HepG2 (cell line): Measurements from ENCODE around the gene PEAR1. TPM values are rescaled to one million over a fixed set of nuclear protein-coding genes. Genes with fewer than 3 reads are reported as not detected.

Experiments
- BORCS8-MEF2B ChIP-seq: sonication (generic); formaldehyde crosslinking; IDR thresholded peaks from 2 replicates; pipeline ENCODE4 v1.8.0; 2022; ENCODE audit warnings: mild to moderate bottlenecking, missing genetic modification reagents
- CHD4 ChIP-seq: fragments of 200-600 bp; sonication (generic); IDR thresholded peaks from 2 replicates; pipeline ENCODE4 v1.7.0; 2017; ENCODE audit warnings: mild to moderate bottlenecking, low read length, borderline replicate concordance
- EHMT2 ChIP-seq: fragments of 200-600 bp; sonication (generic); IDR thresholded peaks from 2 replicates; pipeline ENCODE4 v1.7.0; 2017; ENCODE audit warnings: antibody characterized with exemption, low read depth, low read length, borderline replicate concordance
- HMG20B ChIP-seq: conservative IDR thresholded peaks from 2 replicates; pipeline ENCODE4 v1.6.1; 2016; ENCODE audit warnings: missing genetic modification reagents, missing compliant biosample characterization
- KLF13 ChIP-seq: sonication (generic); formaldehyde crosslinking; IDR thresholded peaks from 2 replicates; pipeline ENCODE4 v1.4.0; 2020; ENCODE audit warnings: mild to moderate bottlenecking, missing genetic modification reagents
- NFATC3 ChIP-seq: sonication (generic); formaldehyde crosslinking; IDR thresholded peaks from 2 replicates; pipeline ENCODE4 v1.5.1; 2020; ENCODE audit warnings: mild to moderate bottlenecking, missing genetic modification reagents
- NFKBIZ ChIP-seq: IDR thresholded peaks from 2 replicates; pipeline ENCODE4 v1.6.1; 2018; ENCODE audit warnings: missing genetic modification reagents, missing compliant biosample characterization
- PITX1 ChIP-seq: sonication (generic); formaldehyde crosslinking; IDR thresholded peaks from 2 replicates; pipeline ENCODE4 v1.5.1; 2020; ENCODE audit warnings: mild to moderate bottlenecking, missing genetic modification reagents
- POLR2G ChIP-seq: fragments of 200-400 bp; formaldehyde crosslinking; IDR thresholded peaks from 2 replicates; pipeline ENCODE4 v1.6.1; 2018; ENCODE audit warnings: mild to moderate bottlenecking, low read depth, low read length, moderate library complexity
- SALL1 ChIP-seq: sonication (generic); formaldehyde crosslinking; IDR thresholded peaks from 2 replicates; pipeline ENCODE4 v1.8.0; 2022; ENCODE audit warnings: mild to moderate bottlenecking, missing genetic modification reagents
- ZNF431 ChIP-seq: sonication (generic); formaldehyde crosslinking; IDR thresholded peaks from 2 replicates; pipeline ENCODE4 v1.9.0; 2022; ENCODE audit warnings: missing genetic modification reagents, low read depth, mild to moderate bottlenecking, borderline replicate concordance
- ZNF563 ChIP-seq: sonication (generic); formaldehyde crosslinking; IDR thresholded peaks from 2 replicates; pipeline ENCODE4 v1.8.0; 2022; ENCODE audit warnings: mild to moderate bottlenecking, moderate library complexity, missing genetic modification reagents
- ZNF768 ChIP-seq: sonication (generic); formaldehyde crosslinking; IDR thresholded peaks from 2 replicates; pipeline ENCODE4 v1.4.0; 2020; ENCODE audit warnings: missing genetic modification reagents
- polyA plus RNA-seq, 8 experiments: library from polyadenylated mRNA; depleted of rRNA in 3 of 8; stranded (reverse) in 7 of 8; unstranded in 1 of 8; fragments of >200 nt; fragmentation: Illumina TruSeq in 4 of 8; extraction: Trizol in 4 of 8; gene quantifications; 2 replicates each; pipeline versions ENCODE4 v1.2.1 to v1.2.3, GENCODE V29; 2011 to 2016; ENCODE audit warnings: low read depth in 4 of 8, missing spikeins in 1 of 8, mixed read lengths in 1 of 8; ENCODE audit not compliant: insufficient read depth in 1 of 8
- total RNA-seq, 5 experiments: library from RNA; depleted of rRNA; stranded (reverse); fragments of >200 nt; fragmentation: Illumina TruSeq; extraction: Trizol; gene quantifications; 2 replicates each; pipeline ENCODE4 v1.2.3, GENCODE V29; 2016; ENCODE audit warnings: low read depth in 1 of 5
- TF ChIP-seq, protein P1 (sequence below): sonication (generic); formaldehyde crosslinking; IDR thresholded peaks from 2 replicates; pipeline ENCODE4 v1.4.0; 2020; ENCODE audit warnings: mild to moderate bottlenecking, low read depth, missing genetic modification reagents
- TF ChIP-seq, protein P2 (sequence below): sonication (generic); formaldehyde crosslinking; IDR thresholded peaks from 2 replicates; pipeline ENCODE4 v1.8.0; 2022; ENCODE audit warnings: mild to moderate bottlenecking, missing genetic modification reagents
- TF ChIP-seq, protein P3 (sequence below): sonication (generic); formaldehyde crosslinking; IDR thresholded peaks from 2 replicates; pipeline ENCODE4; 2020; ENCODE audit warnings: missing genetic modification reagents, mild to moderate bottlenecking, borderline replicate concordance
- TF ChIP-seq, protein P4 (sequence below): sonication (generic); formaldehyde crosslinking; IDR thresholded peaks from 2 replicates; pipeline ENCODE4 v1.8.1; 2023; ENCODE audit warnings: mild to moderate bottlenecking, missing genetic modification reagents
- TF ChIP-seq, protein P5 (sequence below): IDR thresholded peaks from 2 replicates; pipeline ENCODE4 v1.6.1; 2018; ENCODE audit warnings: missing genetic modification reagents

PEAR1 gene
- total and polyA plus RNA-seq, 2 of the 13 experiments (the other 11 are each of a cell fraction or from before 2014, with no cell fraction given) = 0.27 to 0.41 TPM

DNA sequence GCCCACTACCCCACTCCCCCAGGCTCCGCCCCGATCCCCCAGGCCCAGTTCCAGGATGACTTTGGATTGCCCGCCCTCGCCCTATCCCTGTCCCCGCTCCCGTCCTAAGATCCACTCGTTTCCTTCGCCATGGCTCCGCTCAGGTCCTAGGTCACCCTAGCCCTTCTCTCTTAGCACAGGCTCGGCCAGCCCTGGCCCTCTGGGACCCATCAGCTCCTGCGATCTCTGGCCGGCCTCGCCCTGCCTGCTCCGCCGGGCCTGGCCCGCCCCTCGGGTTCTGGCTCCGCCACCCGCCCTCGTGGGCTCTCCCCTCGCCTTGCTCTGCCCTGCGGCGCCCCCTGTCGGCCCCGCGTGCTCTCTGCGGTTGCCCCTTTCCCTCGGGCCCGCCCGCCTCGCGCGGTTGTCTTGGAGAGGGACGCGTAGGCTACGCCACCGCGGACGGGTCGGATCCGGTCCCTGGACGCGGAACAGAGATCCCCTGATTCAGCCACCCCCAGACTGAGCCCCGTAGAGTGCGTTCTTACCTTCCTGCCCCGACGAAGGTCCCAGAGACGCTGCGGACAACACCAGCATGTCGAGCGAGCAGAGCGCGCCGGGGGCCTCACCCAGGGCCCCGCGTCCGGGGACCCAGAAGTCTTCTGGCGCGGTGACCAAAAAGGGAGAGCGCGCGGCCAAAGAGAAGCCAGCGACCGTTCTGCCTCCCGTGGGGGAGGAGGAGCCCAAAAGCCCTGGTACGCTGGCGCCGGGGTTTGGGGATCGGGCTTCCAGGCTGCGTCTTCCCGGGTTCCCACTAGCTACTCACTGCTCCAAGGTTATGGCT lies 26.9 kb downstream of the PEAR1 start, which contains the start of gene LRRC71 (continued):
- TF ChIP-seq, protein P1, sequence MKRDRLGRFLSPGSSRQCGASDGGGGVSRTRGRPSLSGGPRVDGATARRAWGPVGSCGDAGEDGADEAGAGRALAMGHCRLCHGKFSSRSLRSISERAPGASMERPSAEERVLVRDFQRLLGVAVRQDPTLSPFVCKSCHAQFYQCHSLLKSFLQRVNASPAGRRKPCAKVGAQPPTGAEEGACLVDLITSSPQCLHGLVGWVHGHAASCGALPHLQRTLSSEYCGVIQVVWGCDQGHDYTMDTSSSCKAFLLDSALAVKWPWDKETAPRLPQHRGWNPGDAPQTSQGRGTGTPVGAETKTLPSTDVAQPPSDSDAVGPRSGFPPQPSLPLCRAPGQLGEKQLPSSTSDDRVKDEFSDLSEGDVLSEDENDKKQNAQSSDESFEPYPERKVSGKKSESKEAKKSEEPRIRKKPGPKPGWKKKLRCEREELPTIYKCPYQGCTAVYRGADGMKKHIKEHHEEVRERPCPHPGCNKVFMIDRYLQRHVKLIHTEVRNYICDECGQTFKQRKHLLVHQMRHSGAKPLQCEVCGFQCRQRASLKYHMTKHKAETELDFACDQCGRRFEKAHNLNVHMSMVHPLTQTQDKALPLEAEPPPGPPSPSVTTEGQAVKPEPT (CRISPR knock-in tag) = no peak
- TF ChIP-seq ZNF768 (CRISPR knock-in tag) (peak; percentile 75; the same call in 1 of the 2 replicates), PITX1 (no peak), CHD4 (no peak), ZNF563 (CRISPR knock-in tag) (peak; percentile 62; the same call in 1 of the 2 replicates), ZNF431 (CRISPR knock-in tag) (no peak), EHMT2 (no peak), BORCS8-MEF2B (CRISPR knock-in tag) (peak; percentile 74; the same call in 1 of the 2 replicates), NFKBIZ (CRISPR knock-in tag) (no peak), SALL1 (CRISPR knock-in tag) (peak; percentile 44; the same call in 1 of the 2 replicates), KLF13 (CRISPR knock-in tag) (no peak), POLR2G (no peak), HMG20B (CRISPR knock-in tag) (no peak), NFATC3 (CRISPR knock-in tag) (no peak)
- TF ChIP-seq, protein P2, sequence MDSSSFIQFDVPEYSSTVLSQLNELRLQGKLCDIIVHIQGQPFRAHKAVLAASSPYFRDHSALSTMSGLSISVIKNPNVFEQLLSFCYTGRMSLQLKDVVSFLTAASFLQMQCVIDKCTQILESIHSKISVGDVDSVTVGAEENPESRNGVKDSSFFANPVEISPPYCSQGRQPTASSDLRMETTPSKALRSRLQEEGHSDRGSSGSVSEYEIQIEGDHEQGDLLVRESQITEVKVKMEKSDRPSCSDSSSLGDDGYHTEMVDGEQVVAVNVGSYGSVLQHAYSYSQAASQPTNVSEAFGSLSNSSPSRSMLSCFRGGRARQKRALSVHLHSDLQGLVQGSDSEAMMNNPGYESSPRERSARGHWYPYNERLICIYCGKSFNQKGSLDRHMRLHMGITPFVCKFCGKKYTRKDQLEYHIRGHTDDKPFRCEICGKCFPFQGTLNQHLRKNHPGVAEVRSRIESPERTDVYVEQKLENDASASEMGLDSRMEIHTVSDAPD (CRISPR knock-in tag) = no peak
- TF ChIP-seq, protein P3, sequence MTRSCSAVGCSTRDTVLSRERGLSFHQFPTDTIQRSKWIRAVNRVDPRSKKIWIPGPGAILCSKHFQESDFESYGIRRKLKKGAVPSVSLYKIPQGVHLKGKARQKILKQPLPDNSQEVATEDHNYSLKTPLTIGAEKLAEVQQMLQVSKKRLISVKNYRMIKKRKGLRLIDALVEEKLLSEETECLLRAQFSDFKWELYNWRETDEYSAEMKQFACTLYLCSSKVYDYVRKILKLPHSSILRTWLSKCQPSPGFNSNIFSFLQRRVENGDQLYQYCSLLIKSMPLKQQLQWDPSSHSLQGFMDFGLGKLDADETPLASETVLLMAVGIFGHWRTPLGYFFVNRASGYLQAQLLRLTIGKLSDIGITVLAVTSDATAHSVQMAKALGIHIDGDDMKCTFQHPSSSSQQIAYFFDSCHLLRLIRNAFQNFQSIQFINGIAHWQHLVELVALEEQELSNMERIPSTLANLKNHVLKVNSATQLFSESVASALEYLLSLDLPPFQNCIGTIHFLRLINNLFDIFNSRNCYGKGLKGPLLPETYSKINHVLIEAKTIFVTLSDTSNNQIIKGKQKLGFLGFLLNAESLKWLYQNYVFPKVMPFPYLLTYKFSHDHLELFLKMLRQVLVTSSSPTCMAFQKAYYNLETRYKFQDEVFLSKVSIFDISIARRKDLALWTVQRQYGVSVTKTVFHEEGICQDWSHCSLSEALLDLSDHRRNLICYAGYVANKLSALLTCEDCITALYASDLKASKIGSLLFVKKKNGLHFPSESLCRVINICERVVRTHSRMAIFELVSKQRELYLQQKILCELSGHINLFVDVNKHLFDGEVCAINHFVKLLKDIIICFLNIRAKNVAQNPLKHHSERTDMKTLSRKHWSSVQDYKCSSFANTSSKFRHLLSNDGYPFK = no peak
- TF ChIP-seq, protein P4, sequence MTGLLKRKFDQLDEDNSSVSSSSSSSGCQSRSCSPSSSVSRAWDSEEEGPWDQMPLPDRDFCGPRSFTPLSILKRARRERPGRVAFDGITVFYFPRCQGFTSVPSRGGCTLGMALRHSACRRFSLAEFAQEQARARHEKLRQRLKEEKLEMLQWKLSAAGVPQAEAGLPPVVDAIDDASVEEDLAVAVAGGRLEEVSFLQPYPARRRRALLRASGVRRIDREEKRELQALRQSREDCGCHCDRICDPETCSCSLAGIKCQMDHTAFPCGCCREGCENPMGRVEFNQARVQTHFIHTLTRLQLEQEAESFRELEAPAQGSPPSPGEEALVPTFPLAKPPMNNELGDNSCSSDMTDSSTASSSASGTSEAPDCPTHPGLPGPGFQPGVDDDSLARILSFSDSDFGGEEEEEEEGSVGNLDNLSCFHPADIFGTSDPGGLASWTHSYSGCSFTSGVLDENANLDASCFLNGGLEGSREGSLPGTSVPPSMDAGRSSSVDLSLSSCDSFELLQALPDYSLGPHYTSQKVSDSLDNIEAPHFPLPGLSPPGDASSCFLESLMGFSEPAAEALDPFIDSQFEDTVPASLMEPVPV (CRISPR knock-in tag) = 0 out of 2 replicates have a peak, but pooled peaks have one; percentile 43
- TF ChIP-seq, protein P5, sequence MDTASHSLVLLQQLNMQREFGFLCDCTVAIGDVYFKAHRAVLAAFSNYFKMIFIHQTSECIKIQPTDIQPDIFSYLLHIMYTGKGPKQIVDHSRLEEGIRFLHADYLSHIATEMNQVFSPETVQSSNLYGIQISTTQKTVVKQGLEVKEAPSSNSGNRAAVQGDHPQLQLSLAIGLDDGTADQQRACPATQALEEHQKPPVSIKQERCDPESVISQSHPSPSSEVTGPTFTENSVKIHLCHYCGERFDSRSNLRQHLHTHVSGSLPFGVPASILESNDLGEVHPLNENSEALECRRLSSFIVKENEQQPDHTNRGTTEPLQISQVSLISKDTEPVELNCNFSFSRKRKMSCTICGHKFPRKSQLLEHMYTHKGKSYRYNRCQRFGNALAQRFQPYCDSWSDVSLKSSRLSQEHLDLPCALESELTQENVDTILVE = no peak
